Measurements from ENCODE around the gene COL27A1.
"Not testable (repeated sequence)": the region's sequence is repeated elsewhere in the genome, so short reads cannot be mapped to it uniquely, and the experiment has no call there.

Gene COL27A1

DNA sequence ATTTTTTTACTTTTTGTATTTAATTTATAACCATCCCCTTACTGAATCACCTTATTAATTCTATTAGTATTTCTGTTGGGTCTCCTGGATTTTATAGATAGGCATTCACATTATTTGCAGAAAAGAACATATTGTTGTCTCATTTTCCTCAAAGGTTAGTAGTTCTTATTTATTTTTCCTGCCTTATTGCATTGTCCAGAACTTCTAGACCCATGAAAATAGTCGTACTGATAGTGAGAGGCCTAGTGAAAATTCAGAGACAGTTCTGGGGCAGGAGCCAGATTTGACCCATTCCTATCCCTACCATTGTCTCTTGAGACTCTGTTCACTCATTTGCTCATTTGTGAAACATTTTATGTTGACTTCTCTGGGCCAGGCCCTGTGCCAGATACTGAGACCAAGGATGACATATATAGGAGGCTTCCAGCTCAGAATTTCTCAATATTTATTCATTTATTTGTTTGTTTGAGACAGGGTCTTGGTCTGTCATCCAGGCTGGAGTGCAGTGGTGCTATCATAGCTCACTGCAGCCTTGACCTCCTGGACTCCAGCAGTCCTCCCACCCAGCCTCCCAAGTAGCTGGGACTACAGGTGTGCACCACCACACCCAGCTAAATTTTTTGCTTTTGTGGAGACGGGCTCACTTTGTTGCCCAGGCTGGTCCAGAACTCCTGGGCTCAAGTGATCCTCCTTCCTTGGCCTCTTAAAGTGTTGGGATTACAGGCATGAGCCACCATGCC is 34.7 kb downstream of the COL27A1 start:
- H3K4me3 ChIP-seq (ENCODE audit: low read depth, low read length) = no peak overlapping the region
- TF ChIP-seq, protein P1, sequence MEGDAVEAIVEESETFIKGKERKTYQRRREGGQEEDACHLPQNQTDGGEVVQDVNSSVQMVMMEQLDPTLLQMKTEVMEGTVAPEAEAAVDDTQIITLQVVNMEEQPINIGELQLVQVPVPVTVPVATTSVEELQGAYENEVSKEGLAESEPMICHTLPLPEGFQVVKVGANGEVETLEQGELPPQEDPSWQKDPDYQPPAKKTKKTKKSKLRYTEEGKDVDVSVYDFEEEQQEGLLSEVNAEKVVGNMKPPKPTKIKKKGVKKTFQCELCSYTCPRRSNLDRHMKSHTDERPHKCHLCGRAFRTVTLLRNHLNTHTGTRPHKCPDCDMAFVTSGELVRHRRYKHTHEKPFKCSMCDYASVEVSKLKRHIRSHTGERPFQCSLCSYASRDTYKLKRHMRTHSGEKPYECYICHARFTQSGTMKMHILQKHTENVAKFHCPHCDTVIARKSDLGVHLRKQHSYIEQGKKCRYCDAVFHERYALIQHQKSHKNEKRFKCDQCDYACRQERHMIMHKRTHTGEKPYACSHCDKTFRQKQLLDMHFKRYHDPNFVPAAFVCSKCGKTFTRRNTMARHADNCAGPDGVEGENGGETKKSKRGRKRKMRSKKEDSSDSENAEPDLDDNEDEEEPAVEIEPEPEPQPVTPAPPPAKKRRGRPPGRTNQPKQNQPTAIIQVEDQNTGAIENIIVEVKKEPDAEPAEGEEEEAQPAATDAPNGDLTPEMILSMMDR (conservative IDR thresholded peaks at IDR 0.05; ENCODE audit: low read depth, low read length) = no peak
- no peak for DNase-seq (ENCODE audit: low read depth)

DNA sequence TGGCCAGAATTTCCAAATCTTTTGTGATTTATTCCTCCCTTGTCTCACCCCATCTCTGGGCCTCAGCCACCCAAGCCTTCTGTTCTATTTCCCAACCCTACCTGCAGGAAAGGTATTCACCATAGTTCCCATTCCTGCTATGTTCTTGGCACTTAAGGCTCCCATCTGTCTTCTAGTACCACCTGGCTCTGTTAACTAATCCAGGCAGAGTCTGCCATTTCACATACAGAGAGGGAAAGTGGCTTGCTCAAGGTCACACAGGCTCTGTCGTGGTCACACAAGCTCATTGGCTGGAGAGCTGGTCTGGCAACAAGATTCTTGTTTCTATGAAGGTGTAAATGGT is 35.2 kb downstream of the COL27A1 start:
- TF ChIP-seq, protein P1 (conservative IDR thresholded peaks at IDR 0.05; ENCODE audit: low read depth, low read length) = no peak

DNA sequence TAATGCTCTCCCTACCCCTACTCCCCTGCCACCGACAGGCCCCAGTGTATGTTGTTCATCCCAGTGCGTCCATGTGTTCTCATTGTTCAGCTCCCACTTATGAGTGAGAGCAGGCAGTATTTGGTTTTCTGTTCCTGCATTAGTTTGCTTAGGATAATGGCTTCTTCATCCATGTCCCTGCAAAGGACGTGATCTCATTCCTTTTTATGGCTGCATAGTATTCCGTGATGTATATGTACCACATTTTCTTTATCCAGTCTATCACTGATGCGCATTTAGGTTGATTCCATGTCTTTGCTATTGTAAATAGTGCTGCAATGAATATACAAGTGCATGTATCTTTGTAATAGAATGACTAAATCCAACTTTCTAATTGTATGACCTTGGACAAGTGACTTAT is 36.1 kb downstream of the COL27A1 start:
- DNase-seq (ENCODE audit: low read depth); H3K4me3 ChIP-seq (ENCODE audit: low read depth, low read length): not testable (repeated sequence)

More for the DNA sequence above, 35.2 kb downstream of the COL27A1 start:
- H3K4me3 ChIP-seq (ENCODE audit: low read depth, low read length) = no peak overlapping the region
- DNase-seq (ENCODE audit: low read depth) = no peak

DNA sequence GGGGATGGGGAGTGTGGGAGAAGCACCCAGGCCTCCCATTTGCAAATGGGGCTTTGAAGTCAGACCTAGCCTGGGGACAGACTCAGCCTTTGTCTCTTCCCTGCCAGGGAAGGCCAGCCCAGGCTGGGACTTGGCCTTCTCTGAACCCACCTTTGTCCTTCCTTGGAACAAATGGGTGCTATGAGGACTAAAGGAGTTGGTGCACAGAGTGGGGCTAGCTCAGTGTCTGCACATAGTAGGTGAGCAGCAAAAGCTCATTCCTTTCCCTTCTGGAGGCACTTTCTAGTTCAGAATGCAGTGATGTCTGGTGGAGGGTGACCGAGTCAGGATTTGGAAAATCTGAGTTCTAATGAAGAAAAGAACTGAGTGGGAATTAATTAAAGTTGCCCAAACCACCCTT is 37.2 kb downstream of the COL27A1 start:
- TF ChIP-seq, protein P1 (conservative IDR thresholded peaks at IDR 0.05; ENCODE audit: low read depth, low read length) = no peak
- no peak overlapping the region for H3K4me3 ChIP-seq (ENCODE audit: low read depth, low read length)

DNA sequence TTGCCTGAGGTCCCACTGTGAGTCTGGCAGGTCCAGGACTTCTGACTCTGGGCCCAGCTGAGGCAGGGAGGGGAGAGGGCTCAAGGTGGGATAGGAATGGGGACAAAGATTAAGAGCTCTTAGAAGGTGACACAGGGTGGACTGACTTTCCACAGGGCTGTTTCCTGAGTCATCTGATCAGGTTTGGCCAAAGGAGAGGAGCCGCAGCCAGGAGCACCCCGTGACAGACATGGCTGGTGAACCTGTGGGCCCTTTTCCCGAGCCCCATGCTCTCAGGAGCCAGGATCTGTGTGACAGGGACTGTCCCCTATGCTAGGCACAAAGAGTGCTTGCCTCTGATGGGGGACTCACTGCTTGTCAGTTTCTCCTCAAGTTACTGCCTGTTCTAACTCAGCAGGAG is 37.8 kb downstream of the COL27A1 start:
- no peak for DNase-seq (ENCODE audit: low read depth)
- TF ChIP-seq, protein P1 (conservative IDR thresholded peaks at IDR 0.05; ENCODE audit: low read depth, low read length) = no peak
- H3K4me3 ChIP-seq (ENCODE audit: low read depth, low read length) = no peak overlapping the region

More for the DNA sequence above, 37.2 kb downstream of the COL27A1 start:
- DNase-seq (ENCODE audit: low read depth) = no peak

DNA sequence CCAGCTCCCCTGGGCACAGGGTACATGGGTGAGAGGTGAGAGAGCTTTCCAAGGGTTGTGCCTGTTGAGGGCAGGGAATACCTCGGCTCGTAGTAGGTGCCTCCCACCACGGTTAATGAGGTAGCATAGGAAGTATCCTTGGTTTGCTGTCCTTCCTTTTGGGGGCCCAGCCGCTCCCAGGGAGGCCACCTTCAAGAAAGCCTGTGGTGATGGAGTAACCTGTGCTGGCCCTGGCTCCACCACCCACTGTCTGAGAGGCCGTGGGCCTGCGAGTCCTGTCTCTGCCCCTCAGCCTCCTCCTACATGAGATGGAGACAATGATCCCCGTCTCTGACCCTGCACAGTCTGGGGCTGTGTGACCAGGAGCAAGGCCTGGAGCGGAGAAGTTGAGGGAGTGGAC is 40.8 kb downstream of the COL27A1 start:
- DNase-seq (ENCODE audit: low read depth) = no peak
- H3K4me3 ChIP-seq (ENCODE audit: low read depth, low read length) = no peak overlapping the region
- TF ChIP-seq, protein P1 (conservative IDR thresholded peaks at IDR 0.05; ENCODE audit: low read depth, low read length) = no peak

DNA sequence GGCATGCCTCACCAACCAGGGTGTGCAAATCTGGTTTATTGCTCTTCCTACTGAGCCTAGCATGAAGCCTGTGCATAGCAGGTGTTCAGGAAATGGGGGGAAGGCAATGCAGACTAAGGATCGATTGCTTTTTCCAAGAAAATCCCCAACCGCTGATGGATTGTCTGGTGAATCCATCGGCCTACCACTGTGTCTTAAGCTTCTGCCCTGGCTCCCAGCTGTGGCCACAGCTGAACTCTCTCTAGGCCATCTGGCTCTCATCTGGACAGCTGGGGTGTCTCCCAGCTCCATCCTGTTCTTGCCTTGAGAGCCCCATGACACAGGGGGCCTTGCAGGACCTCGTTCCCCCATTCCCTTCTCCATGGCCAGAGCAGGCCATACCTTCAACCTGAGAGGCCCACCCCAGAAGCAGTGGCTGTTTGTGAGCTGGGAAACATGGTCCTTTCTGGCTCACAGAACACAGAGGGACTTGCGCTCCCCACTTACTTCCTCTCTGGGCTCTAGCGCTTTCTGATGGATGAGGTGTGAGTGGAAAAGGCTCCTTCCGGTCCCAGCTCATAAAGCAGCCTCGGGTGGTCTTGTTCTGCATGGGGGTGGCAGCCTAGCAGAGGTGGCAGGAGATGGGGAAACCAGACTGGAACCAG is 41.8 kb downstream of the COL27A1 start:
- TF ChIP-seq, protein P1 (conservative IDR thresholded peaks at IDR 0.05; ENCODE audit: low read depth, low read length) = no peak
- DNase-seq (ENCODE audit: low read depth) = no peak
- H3K4me3 ChIP-seq (ENCODE audit: low read depth, low read length) = no peak overlapping the region
